Neutrophil (primary cell): ENCODE measurements around the gene NAALADL2.
"Not testable (repeated sequence)": the region's sequence is repeated elsewhere in the genome, so short reads cannot be mapped to it uniquely, and the experiment has no call there.

ENCODE experiments used
- H3K27ac ChIP-seq: fragments of 200-600 bp; sonication (generic); 2 replicates; pipeline ENCODE4 v1.5.1; 2016; ENCODE audit warnings: mild to moderate bottlenecking, moderate library complexity
- H3K27me3 ChIP-seq: fragments of 200-600 bp; sonication (generic); 2 replicates; pipeline ENCODE4 v1.6.0; 2016; ENCODE audit warnings: mild to moderate bottlenecking
- H3K36me3 ChIP-seq: fragments of 200-600 bp; sonication (generic); 2 replicates; pipeline ENCODE4 v1.5.1; 2017
- H3K4me1 ChIP-seq, 2 experiments: fragments of 200-600 bp in 1 of 2; sonication (generic) in 1 of 2; 1 replicate in 1 of 2; 2 replicates in 1 of 2; pipeline versions ENCODE4 v1.5.1 to v1.6.1; 2013 to 2016; ENCODE audit warnings: low read depth in 1 of 2, low read length in 1 of 2, mild to moderate bottlenecking in 1 of 2, moderate library complexity in 1 of 2; ENCODE audit not compliant: control insufficient read depth in 1 of 2, insufficient read depth in 1 of 2
- H3K4me3 ChIP-seq, 2 experiments: fragments of 200-600 bp in 1 of 2; sonication (generic) in 1 of 2; 1 replicate in 1 of 2; 2 replicates in 1 of 2; pipeline ENCODE4 v1.5.1; 2013 to 2016; ENCODE audit warnings: low read depth in 1 of 2, low read length in 1 of 2, mild to moderate bottlenecking in 1 of 2, moderate library complexity in 1 of 2
- H3K9me3 ChIP-seq: fragments of 200-600 bp; sonication (generic); 2 replicates; pipeline ENCODE4 v1.5.1; 2016
- CTCF ChIP-seq: fragments of 200-600 bp; sonication (generic); IDR thresholded peaks from 2 replicates; pipeline ENCODE4 v1.5.1; 2016; ENCODE audit warnings: antibody characterized with exemption

NAALADL2 gene

GRCh38 chr3:175159202-175159601 lies 300.1 kb downstream of the NAALADL2 start:
- Histone ChIP-seq H3K27me3 (no peaks in the 10 kb centered on the region), H3K4me3 (no peak overlapping the region), H3K4me1 (no peaks in the 10 kb centered on the region), H3K27ac (no peak overlapping the region), H3K9me3 (no peaks in the 10 kb centered on the region), H3K36me3 (no peaks in the 10 kb centered on the region)
- no peak for TF ChIP-seq CTCF

GRCh38 chr3:175161291-175161690 lies 302.2 kb downstream of the NAALADL2 start:
- Histone ChIP-seq H3K36me3 (no peaks in the 10 kb centered on the region), H3K9me3 (no peaks in the 10 kb centered on the region), H3K4me1 (no peaks in the 10 kb centered on the region), H3K27me3 (no peaks in the 10 kb centered on the region), H3K4me3 (no peak overlapping the region), H3K27ac (no peak overlapping the region)
- no peak for TF ChIP-seq CTCF

- TF ChIP-seq CTCF = no peak
- Histone ChIP-seq H3K27me3 (no peaks in the 10 kb centered on the region), H3K4me3 (no peak overlapping the region), H3K9me3 (no peaks in the 10 kb centered on the region), H3K4me1 (no peaks in the 10 kb centered on the region), H3K27ac (no peak overlapping the region), H3K36me3 (no peaks in the 10 kb centered on the region)
Observed at GRCh38 chr3:175163686-175164085, 304.6 kb downstream of the NAALADL2 start.

- not testable (repeated sequence) for H3K9me3 ChIP-seq
Observed at GRCh38 chr3:175173117-175173516, 314.0 kb downstream of the NAALADL2 start.

GRCh38 chr3:175176556-175176955 lies 317.4 kb downstream of the NAALADL2 start:
- Histone ChIP-seq H3K9me3 (no peaks in the 10 kb centered on the region), H3K27me3 (no peaks in the 10 kb centered on the region), H3K4me3 (no peak overlapping the region), H3K27ac (no peak overlapping the region), H3K36me3 (no peaks in the 10 kb centered on the region), H3K4me1 (no peaks in the 10 kb centered on the region)
- no peak for TF ChIP-seq CTCF

More at GRCh38 chr3:175173117-175173516, 314.0 kb downstream of the NAALADL2 start:
- not testable (repeated sequence) for H3K27me3 ChIP-seq, H3K36me3 ChIP-seq, H3K4me3 ChIP-seq, H3K4me1 ChIP-seq, H3K27ac ChIP-seq

GRCh38 chr3:175179055-175179454 lies 319.9 kb downstream of the NAALADL2 start:
- Histone ChIP-seq H3K9me3 (no peaks in the 10 kb centered on the region), H3K4me1 (no peaks in the 10 kb centered on the region), H3K27me3 (no peaks in the 10 kb centered on the region), H3K4me3 (no peak overlapping the region), H3K27ac (no peak overlapping the region), H3K36me3 (no peaks in the 10 kb centered on the region)
- TF ChIP-seq CTCF = no peak
